Mucosa of stomach (tissue), 1 donor: Measurements from ENCODE around the gene FAAP24.
A peak's percentile ranks its signal among the peaks of the same experiment; 100 is the strongest.
"Not testable (repeated sequence)": the region's sequence is repeated elsewhere in the genome, so short reads cannot be mapped to it uniquely, and the experiment has no call there.

Experiments
- H3K27me3 ChIP-seq: one replicate; pipeline ENCODE4 v1.7.0; 2013; ENCODE audit warnings: mild to moderate bottlenecking, low read length; ENCODE audit not compliant: control insufficient read depth, insufficient read depth
- H3K36me3 ChIP-seq: one replicate; pipeline ENCODE4 v1.7.0; 2013; ENCODE audit warnings: low read length; ENCODE audit not compliant: control insufficient read depth, insufficient read depth
- H3K4me1 ChIP-seq: one replicate; pipeline ENCODE4 v1.7.0; 2013; ENCODE audit warnings: mild to moderate bottlenecking, low read length; ENCODE audit not compliant: control insufficient read depth, insufficient read depth
- H3K4me3 ChIP-seq: one replicate; pipeline ENCODE4 v1.7.0; 2013; ENCODE audit warnings: low read length
- H3K9ac ChIP-seq: one replicate; pipeline ENCODE4 v1.7.0; 2013; ENCODE audit warnings: mild to moderate bottlenecking, low read length, moderate library complexity
- H3K9me3 ChIP-seq: one replicate; pipeline ENCODE4 v1.7.0; 2013; ENCODE audit warnings: mild to moderate bottlenecking, low read length, moderate library complexity; ENCODE audit not compliant: control insufficient read depth
- donor health status: Pancreatic carcinoma.

FAAP24 gene

DNA sequence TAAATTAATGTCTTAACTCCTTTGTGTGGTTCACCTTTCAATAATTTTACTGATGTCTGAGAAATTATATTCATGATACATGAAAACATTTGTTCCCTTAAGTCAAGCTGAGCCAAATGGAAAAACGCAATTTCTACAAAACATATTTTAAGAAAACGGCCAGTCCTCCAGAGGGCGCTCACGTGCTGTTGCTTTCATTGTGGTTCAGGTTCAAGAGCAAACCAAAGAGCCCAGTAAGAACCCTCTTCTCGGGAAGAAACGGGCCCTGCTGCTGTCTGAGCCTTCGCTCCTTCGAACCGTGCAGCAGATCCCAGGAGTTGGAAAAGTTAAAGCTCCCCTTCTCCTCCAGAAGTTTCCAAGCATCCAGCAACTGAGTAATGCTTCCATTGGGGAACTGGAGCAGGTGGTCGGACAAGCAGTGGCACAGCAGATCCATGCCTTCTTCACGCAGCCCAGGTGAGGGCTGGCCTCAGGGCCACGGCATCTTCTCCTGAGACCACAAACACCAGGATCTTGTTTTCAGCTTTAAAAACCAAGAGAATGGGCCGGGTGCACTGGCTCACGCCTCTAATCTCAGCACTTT lies 4.3 kb downstream of the FAAP24 start:
- Histone ChIP-seq H3K4me1 (peaks cover 15% of the 10 kb centered on the region), H3K4me3 (no peak overlapping the region), H3K9ac (no peak overlapping the region), H3K36me3 (no peaks in the 10 kb centered on the region), H3K9me3 (no peaks in the 10 kb centered on the region), H3K27me3 (no peaks in the 10 kb centered on the region)

GRCh38 chr19:32977280-32977679 lies 5.2 kb downstream of the FAAP24 start:
- peak overlapping the region; percentile 50 for H3K9ac ChIP-seq
- no peaks in the 10 kb centered on the region for H3K36me3 ChIP-seq
- peaks cover 15% of the 10 kb centered on the region for H3K4me1 ChIP-seq
- H3K4me3 ChIP-seq: no peak overlapping the region
- no peaks in the 10 kb centered on the region for H3K9me3 ChIP-seq
- no peaks in the 10 kb centered on the region for H3K27me3 ChIP-seq

DNA sequence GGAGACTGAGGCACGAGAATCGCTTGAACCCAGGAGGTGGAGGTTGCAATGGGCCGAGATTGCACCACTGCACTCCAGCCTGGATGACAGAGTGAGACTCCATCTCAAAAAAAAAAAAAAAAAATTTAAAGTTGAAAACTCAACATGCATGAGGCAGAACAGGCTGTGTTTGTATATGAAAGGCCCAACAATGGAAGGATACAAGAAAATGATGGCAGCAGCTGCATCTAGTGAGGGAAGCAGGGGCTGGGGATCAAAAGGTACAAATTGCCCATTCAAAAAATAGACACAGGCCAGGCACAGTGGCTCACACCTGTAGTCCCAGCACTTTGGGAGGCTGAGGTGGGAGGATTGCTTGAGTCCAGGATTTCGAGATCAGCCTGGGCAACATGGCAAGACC lies 5.8 kb downstream of the FAAP24 start:
- not testable (repeated sequence) for H3K27me3 ChIP-seq, H3K9ac ChIP-seq, H3K4me3 ChIP-seq, H3K9me3 ChIP-seq, H3K36me3 ChIP-seq
- H3K4me1 ChIP-seq: peaks cover 11% of the 10 kb centered on the region

DNA sequence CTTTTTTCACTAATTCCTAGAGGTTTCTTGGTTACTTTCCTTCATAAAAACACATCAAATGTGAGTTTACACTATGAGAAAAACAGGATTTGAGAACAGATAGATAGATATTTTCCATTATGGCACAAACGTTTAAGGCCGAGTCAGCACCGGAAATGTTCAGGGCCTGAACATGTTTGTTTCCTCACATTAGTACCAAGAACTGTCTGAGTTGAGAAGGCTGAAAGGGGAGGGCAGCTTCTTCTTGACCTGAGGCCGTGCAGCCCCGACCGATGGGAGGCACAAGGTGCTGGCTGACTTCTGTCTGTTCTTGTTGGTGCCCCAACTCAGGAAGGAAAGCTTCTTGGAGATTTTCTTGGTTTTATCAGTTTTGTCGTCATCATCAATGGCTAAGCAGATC lies 7.8 kb downstream of the FAAP24 start:
- H3K9ac ChIP-seq, H3K4me3 ChIP-seq, H3K36me3 ChIP-seq, H3K27me3 ChIP-seq, H3K9me3 ChIP-seq: not testable (repeated sequence)
- peaks cover 11% of the 10 kb centered on the region for H3K4me1 ChIP-seq

DNA sequence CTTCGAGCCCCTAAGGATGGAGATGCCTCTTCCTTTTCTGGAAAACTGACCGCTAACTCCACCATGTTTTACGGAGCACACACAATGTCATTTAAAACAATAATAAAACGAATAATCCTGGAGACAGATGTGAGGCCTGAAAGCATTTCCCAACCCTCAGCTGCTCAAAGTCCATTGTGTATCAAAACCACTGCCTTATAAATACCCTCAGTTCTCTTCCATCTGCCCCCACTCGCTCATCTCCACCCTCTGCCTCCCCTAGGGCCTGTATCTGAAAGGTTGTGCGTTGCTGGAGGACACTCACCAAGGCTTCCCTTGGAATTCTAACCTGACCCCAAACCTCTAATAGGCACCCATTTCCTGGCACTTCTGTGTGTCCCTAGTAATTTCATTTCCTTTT lies 10.4 kb downstream of the FAAP24 start:
- not testable (repeated sequence) for H3K36me3 ChIP-seq, H3K4me3 ChIP-seq, H3K9me3 ChIP-seq, H3K4me1 ChIP-seq, H3K9ac ChIP-seq, H3K27me3 ChIP-seq

DNA sequence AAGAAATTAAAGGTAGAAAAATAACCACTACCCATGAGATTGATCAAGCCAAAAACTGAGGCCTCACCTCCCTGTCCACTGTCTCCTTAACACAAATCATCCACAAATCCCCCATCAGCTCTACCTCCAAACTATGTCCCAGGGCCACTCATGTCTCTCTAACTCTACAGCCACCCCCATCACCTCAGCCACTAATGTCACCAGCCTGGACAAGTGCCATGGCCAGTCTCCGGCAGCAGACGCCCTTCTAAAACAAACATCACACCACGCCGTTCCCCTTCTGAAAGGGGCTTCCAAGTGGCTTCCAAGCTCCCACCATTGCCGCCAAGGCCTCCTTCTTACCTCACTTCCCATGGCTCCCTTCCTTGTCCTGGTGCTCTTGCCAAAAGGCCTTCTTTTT lies 16.2 kb downstream of the FAAP24 start:
- H3K9me3 ChIP-seq, H3K9ac ChIP-seq, H3K4me1 ChIP-seq, H3K36me3 ChIP-seq, H3K27me3 ChIP-seq, H3K4me3 ChIP-seq: not testable (repeated sequence)

GRCh38 chr19:32988724-32989123 lies 16.7 kb downstream of the FAAP24 start:
- Histone ChIP-seq H3K9me3 (no peaks in the 10 kb centered on the region), H3K9ac (no peak overlapping the region), H3K36me3 (no peaks in the 10 kb centered on the region), H3K4me3 (no peak overlapping the region), H3K27me3 (no peaks in the 10 kb centered on the region), H3K4me1 (peaks cover 6% of the 10 kb centered on the region)

DNA sequence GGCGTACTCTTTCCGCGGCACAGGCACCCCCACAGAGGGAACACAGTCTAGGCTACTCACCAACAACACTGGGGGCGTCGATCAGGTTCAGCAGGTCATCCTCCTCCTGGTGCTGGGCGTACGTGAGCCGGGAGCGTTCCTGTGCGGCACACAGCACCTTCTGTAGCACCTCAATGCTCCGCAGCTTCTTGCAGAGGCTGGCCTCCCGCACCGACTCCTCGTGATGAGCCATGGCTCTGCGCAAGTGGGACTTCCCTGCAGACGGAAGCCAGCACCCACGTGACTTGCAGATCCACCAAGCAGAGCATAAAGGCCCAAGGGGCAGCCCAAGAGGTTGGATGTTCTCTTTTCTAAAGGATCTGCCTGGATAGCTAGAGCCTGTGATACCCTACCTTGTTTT lies 23.9 kb downstream of the FAAP24 start:
- H3K36me3 ChIP-seq: peaks cover 11% of the 10 kb centered on the region
- not testable (repeated sequence) for H3K4me3 ChIP-seq, H3K4me1 ChIP-seq, H3K27me3 ChIP-seq, H3K9ac ChIP-seq, H3K9me3 ChIP-seq

DNA sequence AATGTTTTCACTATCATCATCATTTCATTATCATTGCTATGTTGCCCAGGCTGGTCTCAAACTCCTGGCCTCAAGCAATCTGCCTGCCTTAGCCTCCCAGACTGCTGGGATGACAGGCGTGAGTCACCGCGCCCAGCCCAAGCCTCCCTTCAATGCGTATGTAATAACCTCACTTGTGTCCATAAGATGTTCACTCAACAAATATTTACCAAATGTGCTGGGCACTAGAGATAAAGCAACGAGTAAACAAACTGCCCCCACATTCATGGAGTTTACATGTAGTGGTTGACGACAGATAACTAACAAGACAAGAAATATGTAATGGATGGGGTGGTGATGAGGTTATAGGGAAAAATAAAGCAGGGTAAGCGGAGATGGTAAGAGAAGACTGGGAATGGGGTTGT lies 25.0 kb downstream of the FAAP24 start:
- not testable (repeated sequence) for H3K27me3 ChIP-seq, H3K9me3 ChIP-seq, H3K9ac ChIP-seq, H3K4me1 ChIP-seq, H3K4me3 ChIP-seq
- H3K36me3 ChIP-seq: peaks cover 11% of the 10 kb centered on the region

DNA sequence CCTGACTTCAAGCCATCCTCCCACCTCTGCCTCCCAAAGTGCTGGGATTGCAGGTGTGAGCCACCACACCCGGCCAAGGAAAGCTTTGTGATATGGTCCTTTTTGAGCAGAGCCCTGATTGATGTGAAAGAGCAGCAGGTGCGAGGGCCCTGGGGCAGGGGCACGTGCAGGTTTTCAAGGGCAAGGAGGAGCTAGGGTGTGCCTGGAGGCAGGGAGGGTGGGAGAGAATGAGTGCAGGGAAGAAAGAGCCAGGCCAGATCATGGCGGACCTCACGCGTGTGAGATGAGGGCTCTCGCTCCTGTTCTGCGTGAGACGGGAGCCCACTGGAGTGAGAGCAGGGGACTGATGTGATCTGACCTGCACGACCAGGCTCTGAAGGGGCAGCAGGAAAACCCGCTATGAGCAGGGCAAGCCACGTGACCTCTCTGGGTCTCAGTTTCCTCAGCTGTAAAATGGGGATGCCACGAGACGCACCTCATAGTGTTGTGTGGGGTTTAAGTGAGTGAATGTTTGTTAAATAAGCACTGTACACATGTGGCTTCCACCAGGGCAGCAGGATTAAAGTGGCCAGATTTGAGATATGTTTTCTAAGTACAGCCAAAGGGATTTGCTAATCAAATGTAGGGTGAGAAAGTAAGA lies 25.8 kb downstream of the FAAP24 start:
- H3K9me3 ChIP-seq: no peaks in the 10 kb centered on the region
- no peaks in the 10 kb centered on the region for H3K27me3 ChIP-seq
- H3K9ac ChIP-seq: no peak overlapping the region
- H3K4me1 ChIP-seq: peaks cover 3% of the 10 kb centered on the region
- peaks cover 11% of the 10 kb centered on the region for H3K36me3 ChIP-seq
- H3K4me3 ChIP-seq: no peak overlapping the region

DNA sequence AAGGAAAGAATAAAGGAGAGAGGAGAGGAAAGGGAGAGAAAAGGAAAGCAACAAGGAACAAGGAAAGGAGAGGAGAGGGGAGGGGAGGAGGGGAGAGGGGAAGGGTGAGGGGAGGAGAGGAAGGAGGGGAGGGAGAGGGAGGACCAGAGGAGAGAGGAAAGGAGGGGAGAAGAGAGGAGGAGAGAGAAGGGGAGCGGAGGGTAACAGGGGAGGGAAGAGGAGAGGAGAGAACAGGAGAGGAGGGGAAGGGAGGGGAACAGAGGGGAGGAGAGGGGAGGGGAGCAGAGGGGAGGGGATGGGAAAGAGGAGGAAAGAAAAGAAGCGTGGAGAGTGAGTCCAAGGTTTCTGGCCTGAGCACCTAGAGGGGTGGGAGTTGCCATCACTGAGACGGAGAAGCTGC lies 26.7 kb downstream of the FAAP24 start:
- no peaks in the 10 kb centered on the region for H3K27me3 ChIP-seq
- no peak overlapping the region for H3K9ac ChIP-seq
- H3K36me3 ChIP-seq: peaks cover 11% of the 10 kb centered on the region
- peaks cover 3% of the 10 kb centered on the region for H3K4me1 ChIP-seq
- no peak overlapping the region for H3K4me3 ChIP-seq
- H3K9me3 ChIP-seq: no peaks in the 10 kb centered on the region

GRCh38 chr19:33000510-33000909 lies 28.5 kb downstream of the FAAP24 start:
- no peaks in the 10 kb centered on the region for H3K9me3 ChIP-seq

GRCh38 chr19:33000910-33001309 lies 28.9 kb downstream of the FAAP24 start:
- peaks cover 9% of the 10 kb centered on the region for H3K4me1 ChIP-seq
- H3K9ac ChIP-seq: no peak overlapping the region
- no peaks in the 10 kb centered on the region for H3K9me3 ChIP-seq
- peaks cover 11% of the 10 kb centered on the region for H3K36me3 ChIP-seq
- no peaks in the 10 kb centered on the region for H3K27me3 ChIP-seq
- no peak overlapping the region for H3K4me3 ChIP-seq

More at GRCh38 chr19:33000510-33000909, 28.5 kb downstream of the FAAP24 start:
- Histone ChIP-seq H3K4me1 (peaks cover 7% of the 10 kb centered on the region), H3K27me3 (no peaks in the 10 kb centered on the region), H3K4me3 (no peak overlapping the region), H3K9ac (no peak overlapping the region), H3K36me3 (peaks cover 11% of the 10 kb centered on the region)
